ENCODE results near the gene ACSM3. TPM values are rescaled to one million over a fixed set of nuclear protein-coding genes. Genes with fewer than 3 reads are reported as not detected.
"Not testable (repeated sequence)": the region's sequence is repeated elsewhere in the genome, so short reads cannot be mapped to it uniquely, and the experiment has no call there.

Gene ACSM3
- total RNA-seq, 1 donor from 2014 or later, result 0.94 TPM

GRCh38 chr16:20760346-20760745, 3.5 kb upstream of the ACSM3 start:
- no peak for DNase-seq (ENCODE audit: extremely low spot score, unreplicated experiment)
- Mint-ChIP-seq H3K36me3 (ENCODE audit: unreplicated experiment) (no peaks in the 10 kb centered on the region), H3K9me3 (ENCODE audit: unreplicated experiment) (peaks cover 7% of the 10 kb centered on the region), H3K27ac (ENCODE audit: unreplicated experiment) (no peak overlapping the region), H3K4me3 (ENCODE audit: unreplicated experiment) (no peak overlapping the region), H3K27me3 (ENCODE audit: unreplicated experiment) (peaks cover 15% of the 10 kb centered on the region), H3K4me1 (ENCODE audit: unreplicated experiment) (peaks cover 10% of the 10 kb centered on the region)
- TF ChIP-seq CTCF (IDR thresholded peaks at IDR 0.05), result no peak

DNA sequence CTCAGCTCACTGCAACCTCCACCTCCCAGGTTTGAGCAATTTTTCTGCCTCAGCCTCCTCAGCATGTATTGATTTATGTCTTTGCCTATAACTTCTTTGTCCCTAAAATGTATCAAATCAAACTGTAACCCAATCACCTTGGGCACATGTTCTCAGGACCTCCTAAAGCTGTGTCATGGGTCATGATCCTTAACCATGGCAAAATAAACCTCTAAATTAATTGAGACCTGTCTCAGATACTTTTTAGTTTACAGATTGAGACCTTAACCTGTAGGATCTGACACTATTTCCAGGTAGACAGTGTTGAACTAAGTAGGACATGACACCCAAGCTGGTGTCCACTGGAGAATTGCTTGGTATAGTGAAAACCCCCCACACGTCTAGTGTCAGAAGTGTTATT, 2.6 kb upstream of the ACSM3 start:
- Mint-ChIP-seq H3K9me3 (ENCODE audit: unreplicated experiment) (peaks cover 7% of the 10 kb centered on the region), H3K27me3 (ENCODE audit: unreplicated experiment) (peaks cover 22% of the 10 kb centered on the region), H3K36me3 (ENCODE audit: unreplicated experiment) (no peaks in the 10 kb centered on the region), H3K4me1 (ENCODE audit: unreplicated experiment) (peaks cover 10% of the 10 kb centered on the region), H3K27ac (ENCODE audit: unreplicated experiment) (no peak overlapping the region), H3K4me3 (ENCODE audit: unreplicated experiment) (no peak overlapping the region)
- DNase-seq (ENCODE audit: extremely low spot score, unreplicated experiment), result no peak
- no peak for TF ChIP-seq CTCF (IDR thresholded peaks at IDR 0.05)

GRCh38 chr16:20762404-20763123, 1.2 kb upstream of the ACSM3 start:
- Mint-ChIP-seq H3K4me1 (ENCODE audit: unreplicated experiment) (peaks cover 10% of the 10 kb centered on the region), H3K27ac (ENCODE audit: unreplicated experiment) (no peak overlapping the region)

GRCh38 chr16:20764448-20764847, 634 bp downstream of the ACSM3 start:
- H3K4me3 Mint-ChIP-seq (ENCODE audit: unreplicated experiment); H3K27ac Mint-ChIP-seq (ENCODE audit: unreplicated experiment); H3K9me3 Mint-ChIP-seq (ENCODE audit: unreplicated experiment); DNase-seq (ENCODE audit: extremely low spot score, unreplicated experiment); H3K4me1 Mint-ChIP-seq (ENCODE audit: unreplicated experiment); H3K36me3 Mint-ChIP-seq (ENCODE audit: unreplicated experiment): not testable (repeated sequence)
- peaks cover 26% of the 10 kb centered on the region for H3K27me3 Mint-ChIP-seq (ENCODE audit: unreplicated experiment)

More at GRCh38 chr16:20762404-20763123, 1.2 kb upstream of the ACSM3 start:
- no peaks in the 10 kb centered on the region for H3K36me3 Mint-ChIP-seq (ENCODE audit: unreplicated experiment)
- H3K4me3 Mint-ChIP-seq (ENCODE audit: unreplicated experiment), result no peak overlapping the region
- DNase-seq (ENCODE audit: extremely low spot score, unreplicated experiment), result no peak
- peaks cover 7% of the 10 kb centered on the region for H3K9me3 Mint-ChIP-seq (ENCODE audit: unreplicated experiment)
- TF ChIP-seq CTCF (IDR thresholded peaks at IDR 0.05), result no peak
- peaks cover 26% of the 10 kb centered on the region for H3K27me3 Mint-ChIP-seq (ENCODE audit: unreplicated experiment)

DNA sequence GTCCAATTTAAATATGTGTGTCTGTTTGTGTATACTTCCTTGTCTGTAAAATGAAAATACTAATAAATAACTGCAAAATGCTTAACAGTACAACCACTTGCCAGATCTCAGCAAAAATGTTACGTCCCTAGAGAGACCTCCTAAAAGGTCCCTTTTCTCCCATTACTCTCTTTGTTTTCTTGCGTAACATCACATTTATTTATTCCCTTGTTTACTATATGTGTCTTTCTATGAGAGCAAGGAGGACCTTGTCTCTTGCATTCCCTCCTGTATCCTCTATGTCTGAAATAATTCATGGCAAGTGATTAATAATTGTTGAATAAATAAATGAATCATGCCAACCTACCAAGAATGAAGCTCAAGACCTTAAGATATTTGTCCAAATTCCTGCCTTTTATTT, 1.9 kb downstream of the ACSM3 start:
- no peak for DNase-seq (ENCODE audit: extremely low spot score, unreplicated experiment)
- Mint-ChIP-seq H3K27me3 (ENCODE audit: unreplicated experiment) (peaks cover 33% of the 10 kb centered on the region), H3K9me3 (ENCODE audit: unreplicated experiment) (peaks cover 7% of the 10 kb centered on the region), H3K4me3 (ENCODE audit: unreplicated experiment) (no peak overlapping the region), H3K27ac (ENCODE audit: unreplicated experiment) (no peak overlapping the region), H3K4me1 (ENCODE audit: unreplicated experiment) (peaks cover 10% of the 10 kb centered on the region), H3K36me3 (ENCODE audit: unreplicated experiment) (no peaks in the 10 kb centered on the region)
- no peak for TF ChIP-seq CTCF (IDR thresholded peaks at IDR 0.05)

Data from osteocyte (in vitro differentiated cells).